ENCODE measurements around the gene IGFBP6.
"Not testable (repeated sequence)": the region's sequence is repeated elsewhere in the genome, so short reads cannot be mapped to it uniquely, and the experiment has no call there.

GRCh38 chr12:53112431-53112830, 15.0 kb downstream of the IGFBP6 start:
- TF ChIP-seq CTCF (IDR thresholded peaks at IDR 0.05); ZFX (IDR thresholded peaks at IDR 0.05; ENCODE audit: borderline replicate concordance): not testable (repeated sequence)

Measured in 22Rv1 (cell line).